HepG2 (cell line): ENCODE results near the gene SPPL2B. TPM values are rescaled to one million over a fixed set of nuclear protein-coding genes. Genes with fewer than 3 reads are reported as not detected.

Experiments
- LCORL ChIP-seq, 2 experiments: fragments of 450-650 bp in 1 of 2; sonication (generic) in 1 of 2; formaldehyde crosslinking in 1 of 2; IDR thresholded peaks; 2 replicates each; pipeline versions ENCODE4 v1.5.0 to v1.6.1; 2017 to 2020; ENCODE audit warnings: antibody characterized with exemption in 1 of 2, missing genetic modification reagents in 1 of 2
- ZBTB40 ChIP-seq, 2 experiments: fragments of 450-650 bp in 1 of 2; sonication (generic) in 1 of 2; formaldehyde crosslinking in 1 of 2; IDR thresholded peaks; 2 replicates each; pipeline versions ENCODE4 v1.6.1 to v1.8.0; 2016 to 2022; ENCODE audit warnings: antibody characterized with exemption in 1 of 2, mild to moderate bottlenecking in 1 of 2, missing genetic modification reagents in 1 of 2
- ZFP90 ChIP-seq: sonication (generic); formaldehyde crosslinking; IDR thresholded peaks from 2 replicates; pipeline ENCODE4 v1.8.0; 2022; ENCODE audit warnings: missing genetic modification reagents, mild to moderate bottlenecking, inconsistent platforms, borderline replicate concordance
- ZNF772 ChIP-seq: sonication (generic); formaldehyde crosslinking; IDR thresholded peaks from 2 replicates; pipeline ENCODE4 v1.5.0; 2020; ENCODE audit warnings: mild to moderate bottlenecking, missing genetic modification reagents
- polyA plus RNA-seq, 8 experiments: library from polyadenylated mRNA; depleted of rRNA in 3 of 8; stranded (reverse) in 7 of 8; unstranded in 1 of 8; fragments of >200 nt; fragmentation: Illumina TruSeq in 4 of 8; extraction: Trizol in 4 of 8; gene quantifications; 2 replicates each; pipeline versions ENCODE4 v1.2.1 to v1.2.3, GENCODE V29; 2011 to 2016; ENCODE audit warnings: low read depth in 4 of 8, missing spikeins in 1 of 8, mixed read lengths in 1 of 8; ENCODE audit not compliant: insufficient read depth in 1 of 8
- total RNA-seq, 5 experiments: library from RNA; depleted of rRNA; stranded (reverse); fragments of >200 nt; fragmentation: Illumina TruSeq; extraction: Trizol; gene quantifications; 2 replicates each; pipeline ENCODE4 v1.2.3, GENCODE V29; 2016; ENCODE audit warnings: low read depth in 1 of 5
- TF ChIP-seq, protein P1 (sequence below): IDR thresholded peaks from 2 replicates; pipeline ENCODE4 v1.6.1; 2016; ENCODE audit warnings: missing genetic modification reagents, missing compliant biosample characterization
- TF ChIP-seq, protein P2 (sequence below): sonication (generic); formaldehyde crosslinking; IDR thresholded peaks from 2 replicates; pipeline ENCODE4 v1.5.0; 2020; ENCODE audit warnings: missing genetic modification reagents

Gene SPPL2B
- total and polyA plus RNA-seq, 2 of the 13 experiments (the other 11 are each of a cell fraction or from before 2014, with no cell fraction given): 14.9 to 15.2 TPM

DNA sequence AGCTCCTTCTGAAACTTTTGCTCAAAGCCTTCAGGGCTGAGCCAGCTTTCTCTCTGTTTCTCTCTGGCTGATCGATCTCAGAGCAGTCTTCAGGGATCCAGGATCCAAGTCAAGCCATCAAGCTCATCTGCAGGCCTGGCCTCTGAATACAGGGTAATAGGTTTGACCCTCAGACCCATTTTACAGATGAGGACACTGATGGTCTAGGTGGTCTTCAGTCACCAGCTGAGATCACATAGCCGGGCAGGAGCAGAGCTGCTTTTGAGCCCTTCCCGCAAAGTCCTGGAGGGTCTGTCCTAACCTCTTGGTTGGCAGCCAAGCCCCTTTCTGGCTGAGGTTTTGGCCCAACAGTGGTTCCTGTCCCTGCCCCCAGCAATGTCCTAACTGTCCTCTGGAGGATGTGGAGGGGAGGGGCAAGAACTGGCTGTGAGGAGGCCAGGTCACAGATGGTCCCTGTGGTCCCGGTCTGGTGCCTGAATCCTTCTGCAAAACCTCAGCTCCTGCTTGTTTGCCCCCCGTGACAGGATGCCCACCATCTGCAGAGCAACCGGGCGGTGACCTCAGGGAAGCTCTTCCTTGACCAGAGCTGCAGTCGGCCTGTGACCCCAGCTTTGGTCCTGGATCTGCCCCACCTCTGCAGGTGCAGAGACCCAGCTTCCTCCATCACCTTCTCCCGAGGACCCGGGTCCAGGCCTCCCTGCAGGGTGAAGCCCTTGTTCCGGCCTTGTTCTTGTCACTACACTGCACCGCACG is 40.7 kb upstream of the SPPL2B start (continued):
- TF ChIP-seq ZBTB40 (IDR thresholded peaks at IDR 0.05) (no peak), ZBTB40 (CRISPR knock-in tag; IDR thresholded peaks at IDR 0.05) (no peak), ZNF772 (no peak), ZFP90 (0 out of 2 replicates have a peak, but pooled peaks have one; percentile 34), LCORL (IDR thresholded peaks at IDR 0.05) (no peak), LCORL (CRISPR knock-in tag; IDR thresholded peaks at IDR 0.05) (no peak)
- TF ChIP-seq, protein P1, sequence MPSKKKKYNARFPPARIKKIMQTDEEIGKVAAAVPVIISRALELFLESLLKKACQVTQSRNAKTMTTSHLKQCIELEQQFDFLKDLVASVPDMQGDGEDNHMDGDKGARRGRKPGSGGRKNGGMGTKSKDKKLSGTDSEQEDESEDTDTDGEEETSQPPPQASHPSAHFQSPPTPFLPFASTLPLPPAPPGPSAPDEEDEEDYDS (CRISPR knock-in tag): no peak
- TF ChIP-seq, protein P2, sequence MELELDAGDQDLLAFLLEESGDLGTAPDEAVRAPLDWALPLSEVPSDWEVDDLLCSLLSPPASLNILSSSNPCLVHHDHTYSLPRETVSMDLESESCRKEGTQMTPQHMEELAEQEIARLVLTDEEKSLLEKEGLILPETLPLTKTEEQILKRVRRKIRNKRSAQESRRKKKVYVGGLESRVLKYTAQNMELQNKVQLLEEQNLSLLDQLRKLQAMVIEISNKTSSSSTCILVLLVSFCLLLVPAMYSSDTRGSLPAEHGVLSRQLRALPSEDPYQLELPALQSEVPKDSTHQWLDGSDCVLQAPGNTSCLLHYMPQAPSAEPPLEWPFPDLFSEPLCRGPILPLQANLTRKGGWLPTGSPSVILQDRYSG (CRISPR knock-in tag): no peak
